TTC549 (cell line): ENCODE results near the gene LRRC73.
"Not testable (repeated sequence)": the region's sequence is repeated elsewhere in the genome, so short reads cannot be mapped to it uniquely, and the experiment has no call there.

ENCODE experiments used
- FAIRE-seq: peaks from 2 replicates; lab custom pipeline; 2012; peaks lifted over from hg19 to GRCh38; lab: Jason Lieb, UNC

LRRC73 gene

DNA sequence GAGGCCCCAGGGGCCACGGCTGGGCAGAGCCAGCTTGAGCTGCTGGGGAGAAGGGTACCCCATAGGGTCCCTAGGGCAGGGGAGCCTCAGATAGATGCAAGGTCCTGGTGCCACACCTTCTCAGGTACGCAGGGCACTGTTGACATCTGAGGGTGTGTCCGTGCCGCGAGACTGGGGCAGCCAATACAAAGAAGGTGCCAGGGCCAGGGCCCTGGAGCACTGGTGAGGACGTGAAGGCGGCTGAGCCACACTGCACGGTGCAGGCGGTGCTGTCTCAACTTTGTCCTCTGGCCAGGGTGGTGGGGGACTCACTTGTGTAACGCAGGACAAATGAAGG lies 649 bp upstream of the LRRC73 start:
- FAIRE-seq, result no peak

DNA sequence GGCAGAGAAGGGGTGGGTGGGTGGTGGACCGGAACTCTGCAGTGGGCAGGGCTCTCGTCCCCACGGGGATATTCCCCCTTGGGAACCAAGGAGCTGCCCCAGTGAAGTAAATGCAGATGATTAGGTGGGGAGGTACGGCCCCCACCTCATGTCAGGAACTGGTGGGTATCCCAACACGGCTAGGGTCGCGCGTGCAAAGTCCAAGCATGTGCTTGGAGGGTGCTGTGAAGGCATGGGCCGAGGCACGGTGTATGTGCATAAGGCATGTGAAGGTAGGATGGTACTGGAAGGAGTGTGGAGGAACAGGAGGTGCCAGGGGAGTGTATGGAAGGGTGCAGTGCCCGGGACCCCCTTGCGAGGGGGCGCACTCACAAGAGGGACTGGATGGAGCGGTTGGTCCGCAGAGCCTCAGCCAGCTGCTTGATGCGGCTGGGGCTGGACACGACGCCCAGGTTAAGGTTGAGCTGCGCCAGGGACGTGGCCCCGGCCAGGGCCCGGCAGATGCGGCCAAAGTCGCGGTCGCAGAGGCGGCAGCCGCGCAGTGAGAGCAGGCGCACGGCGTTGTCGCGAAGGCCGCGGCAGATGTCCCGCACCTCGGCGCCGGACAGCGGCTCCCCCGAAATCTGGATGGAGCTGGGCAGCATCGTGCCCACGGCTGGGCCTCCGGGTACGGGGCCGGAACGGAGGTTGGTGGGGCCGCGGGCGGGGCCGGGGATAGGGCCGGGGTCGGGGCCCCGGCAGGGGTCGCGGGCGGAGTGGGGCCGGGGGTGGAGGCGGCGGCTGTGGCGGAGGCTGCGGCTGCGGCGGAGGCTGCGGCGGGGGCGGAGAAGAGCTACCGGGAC lies 783 bp downstream of the LRRC73 start:
- no peak for FAIRE-seq

DNA sequence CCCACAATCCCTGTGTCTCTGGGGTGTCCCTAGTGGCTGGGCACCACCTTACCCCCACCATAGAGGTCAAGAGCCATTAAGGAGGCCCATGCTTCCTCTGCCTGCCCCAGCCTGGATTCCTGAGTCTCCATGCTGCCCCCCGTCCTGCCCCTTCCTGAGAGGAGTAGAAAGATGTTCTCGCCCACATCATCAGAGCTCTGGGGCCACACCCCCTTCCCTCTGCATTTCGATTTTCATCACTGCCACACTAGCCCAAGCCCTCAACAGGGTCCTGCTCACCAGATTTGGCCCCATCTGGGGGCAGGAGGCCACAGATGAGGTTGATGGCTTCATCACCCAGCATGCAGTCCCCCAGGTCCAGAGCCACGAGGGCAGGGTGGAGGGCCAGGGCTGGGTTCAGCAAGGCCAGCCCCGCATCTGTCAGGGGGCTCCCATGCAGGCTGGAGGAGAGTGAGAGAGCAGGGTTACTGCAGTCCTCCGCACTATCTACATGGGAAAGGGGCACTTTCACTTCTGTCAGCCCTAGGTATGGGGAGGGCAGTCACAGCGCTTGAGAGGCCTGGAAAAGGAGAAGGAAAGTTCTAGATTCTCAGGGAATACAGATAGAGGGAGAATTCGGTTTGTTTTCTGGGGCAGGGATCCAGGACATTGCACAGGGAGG lies 1.5 kb downstream of the LRRC73 start:
- no peak for FAIRE-seq

DNA sequence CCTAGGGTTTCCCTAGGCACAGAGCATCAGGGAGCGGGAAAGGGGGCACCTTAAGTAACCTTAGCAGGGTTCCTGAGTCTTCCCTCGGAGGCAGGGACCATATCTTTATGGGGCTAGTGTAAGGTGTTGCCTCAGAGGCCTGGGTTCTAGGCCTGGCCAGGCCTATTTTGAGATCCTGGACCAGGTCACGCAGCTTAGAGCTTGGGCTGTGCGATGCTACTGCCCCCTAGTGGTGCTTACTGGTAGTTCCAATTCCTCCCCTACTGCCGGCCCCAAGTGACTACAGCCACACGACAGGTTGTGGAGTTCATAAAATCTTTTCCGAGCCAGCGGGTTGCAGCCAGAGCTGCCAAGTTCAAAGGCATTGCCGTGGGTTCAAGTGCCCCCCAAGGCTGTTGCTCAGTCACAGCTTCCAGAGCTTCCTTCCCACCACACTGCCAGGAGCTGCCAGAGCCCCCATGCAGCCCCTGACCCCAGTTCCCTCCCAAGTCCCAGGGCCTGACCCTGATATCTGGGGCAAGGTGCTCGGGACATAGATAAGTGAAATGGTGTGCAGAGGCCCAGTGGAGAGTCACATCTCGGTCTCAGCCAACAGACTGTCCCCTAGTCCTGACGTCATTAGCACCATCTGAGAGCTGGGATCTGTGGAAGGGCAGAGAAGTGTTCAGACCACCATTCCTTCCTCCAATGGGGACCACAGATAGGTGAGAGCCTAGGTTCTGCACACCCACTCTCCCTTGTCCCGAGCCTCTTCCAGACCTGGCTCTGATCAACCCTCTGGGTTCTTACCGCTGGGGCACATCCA lies 3.3 kb downstream of the LRRC73 start:
- FAIRE-seq, result peak; percentile 41

DNA sequence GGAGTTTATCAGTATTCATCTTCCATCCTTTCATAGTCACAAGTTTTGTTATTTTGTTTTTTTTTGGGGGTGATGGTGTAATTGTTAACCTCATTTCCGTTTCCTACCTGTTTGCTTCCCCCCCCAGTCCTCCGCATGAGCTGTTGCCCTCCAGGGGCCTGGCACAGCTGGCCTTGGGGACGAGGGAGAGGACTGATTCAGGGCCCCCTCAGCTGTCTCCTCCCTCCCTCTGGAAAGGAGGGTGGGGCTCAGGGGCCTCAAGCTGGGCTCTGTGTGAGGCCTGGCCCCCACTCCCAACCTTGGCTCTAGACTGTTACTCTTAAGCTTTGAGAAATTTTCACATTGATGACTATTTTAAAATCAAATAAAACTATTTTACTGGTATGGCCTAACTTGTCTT lies 4.0 kb downstream of the LRRC73 start:
- no peak for FAIRE-seq

DNA sequence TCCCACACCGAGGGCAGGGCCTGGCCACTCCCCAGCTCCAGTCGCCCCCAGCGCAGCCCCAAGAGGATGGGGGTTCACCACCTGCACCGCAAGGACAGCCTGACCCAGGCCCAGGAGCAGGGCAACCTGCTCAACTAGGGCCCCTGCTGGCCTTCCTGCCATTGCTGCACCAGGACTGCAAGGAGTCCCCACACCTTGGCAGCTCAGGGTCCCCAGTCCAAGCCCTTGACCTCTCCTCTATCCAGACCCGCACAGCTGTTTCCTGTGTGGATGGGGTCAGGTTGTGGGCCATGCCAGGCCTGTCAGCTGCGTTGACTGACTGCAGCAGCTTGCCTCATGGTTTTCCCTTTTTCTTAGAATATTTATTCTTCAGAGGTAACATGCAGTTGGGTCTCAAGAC lies 4.4 kb downstream of the LRRC73 start:
- FAIRE-seq, result no peak

DNA sequence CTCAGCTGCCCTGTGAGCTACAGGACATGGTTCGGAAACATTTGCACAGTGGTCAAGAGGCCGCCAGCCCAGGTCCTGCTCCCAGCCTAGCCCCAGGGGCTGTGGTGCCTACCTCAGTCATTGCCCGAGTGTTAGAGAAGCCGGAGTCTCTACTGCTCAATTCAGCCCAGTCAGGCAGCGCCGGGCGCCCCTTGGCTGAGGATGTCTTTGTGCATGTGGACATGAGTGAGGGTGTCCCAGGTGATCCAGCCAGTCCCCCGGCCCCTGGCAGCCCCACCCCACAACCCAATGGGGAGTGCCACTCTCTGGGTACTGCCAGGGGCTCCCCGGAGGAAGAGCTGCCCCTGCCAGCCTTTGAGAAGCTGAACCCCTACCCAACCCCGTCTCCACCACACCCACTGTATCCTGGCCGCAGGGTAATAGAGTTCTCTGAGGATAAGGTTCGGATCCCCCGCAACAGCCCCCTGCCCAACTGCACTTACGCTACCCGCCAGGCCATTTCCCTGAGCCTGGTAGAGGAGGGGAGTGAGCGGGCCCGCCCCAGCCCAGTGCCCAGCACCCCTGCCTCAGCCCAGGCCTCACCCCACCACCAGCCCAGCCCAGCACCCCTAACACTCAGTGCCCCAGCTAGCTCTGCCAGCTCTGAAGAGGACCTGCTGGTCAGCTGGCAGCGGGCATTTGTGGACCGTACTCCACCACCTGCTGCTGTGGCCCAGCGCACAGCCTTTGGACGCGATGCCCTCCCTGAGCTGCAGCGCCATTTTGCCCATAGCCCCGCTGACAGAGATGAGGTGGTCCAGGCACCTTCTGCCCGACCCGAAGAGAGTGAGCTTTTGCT lies 5.2 kb downstream of the LRRC73 start:
- no peak for FAIRE-seq

DNA sequence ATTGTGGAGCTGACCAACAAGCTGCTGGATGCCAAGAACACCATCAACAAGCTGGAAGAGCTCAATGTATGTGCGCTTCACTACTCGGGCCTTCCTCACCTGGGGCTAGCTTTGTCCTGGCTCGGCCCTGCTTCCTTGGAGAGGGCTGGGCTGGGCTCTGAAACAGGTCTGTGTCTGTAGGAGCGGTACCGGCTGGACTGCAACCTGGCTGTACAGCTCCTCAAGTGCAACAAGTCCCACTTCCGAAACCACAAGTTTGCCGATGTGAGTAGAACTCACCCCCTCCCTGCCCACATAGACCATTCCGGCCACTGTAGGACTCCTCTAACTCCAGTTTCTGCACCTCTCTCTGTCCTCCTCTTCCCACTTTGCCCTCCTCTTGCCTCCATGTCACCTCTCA lies 6.7 kb downstream of the LRRC73 start:
- no peak for FAIRE-seq

DNA sequence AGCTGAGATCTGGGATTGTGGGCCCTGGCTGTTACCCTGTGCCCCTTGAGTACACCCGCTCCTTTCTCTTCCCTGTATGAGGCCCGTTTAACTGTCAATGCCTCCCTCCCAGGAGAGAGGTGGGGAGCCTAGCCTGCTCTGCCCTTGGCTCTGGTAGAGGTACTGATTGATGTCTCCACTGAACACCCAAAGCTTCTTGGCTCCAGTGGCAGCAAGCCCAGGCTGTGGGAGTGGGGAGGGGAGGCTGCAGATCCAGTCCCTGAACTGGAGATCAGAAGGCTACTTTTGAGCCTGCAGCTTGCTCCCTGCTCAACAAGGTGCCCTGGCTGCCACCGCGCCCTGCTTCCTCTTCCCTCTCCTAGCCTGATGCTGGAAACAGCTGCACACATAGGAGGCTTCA lies 7.5 kb downstream of the LRRC73 start:
- FAIRE-seq, result no peak

DNA sequence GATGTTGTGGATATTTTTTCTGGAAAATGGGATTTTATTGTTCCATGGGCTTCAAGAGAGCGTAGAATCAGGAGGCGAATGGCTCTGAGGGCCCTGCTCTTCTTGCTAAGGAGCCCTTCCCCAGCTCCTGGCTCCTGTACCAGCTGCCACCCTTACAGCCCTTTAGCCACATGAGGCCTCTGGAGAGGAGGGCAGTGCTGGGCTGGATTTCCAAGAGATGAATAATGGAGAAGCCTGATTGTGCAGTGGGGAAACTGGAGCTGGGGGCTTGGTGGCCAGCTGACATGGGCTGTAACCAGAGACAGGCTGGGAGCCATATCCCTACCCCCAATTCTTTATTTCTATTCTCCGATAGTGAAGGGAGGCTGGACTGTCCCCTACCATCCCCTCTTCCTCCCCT lies 9.2 kb downstream of the LRRC73 start:
- no peak for FAIRE-seq

DNA sequence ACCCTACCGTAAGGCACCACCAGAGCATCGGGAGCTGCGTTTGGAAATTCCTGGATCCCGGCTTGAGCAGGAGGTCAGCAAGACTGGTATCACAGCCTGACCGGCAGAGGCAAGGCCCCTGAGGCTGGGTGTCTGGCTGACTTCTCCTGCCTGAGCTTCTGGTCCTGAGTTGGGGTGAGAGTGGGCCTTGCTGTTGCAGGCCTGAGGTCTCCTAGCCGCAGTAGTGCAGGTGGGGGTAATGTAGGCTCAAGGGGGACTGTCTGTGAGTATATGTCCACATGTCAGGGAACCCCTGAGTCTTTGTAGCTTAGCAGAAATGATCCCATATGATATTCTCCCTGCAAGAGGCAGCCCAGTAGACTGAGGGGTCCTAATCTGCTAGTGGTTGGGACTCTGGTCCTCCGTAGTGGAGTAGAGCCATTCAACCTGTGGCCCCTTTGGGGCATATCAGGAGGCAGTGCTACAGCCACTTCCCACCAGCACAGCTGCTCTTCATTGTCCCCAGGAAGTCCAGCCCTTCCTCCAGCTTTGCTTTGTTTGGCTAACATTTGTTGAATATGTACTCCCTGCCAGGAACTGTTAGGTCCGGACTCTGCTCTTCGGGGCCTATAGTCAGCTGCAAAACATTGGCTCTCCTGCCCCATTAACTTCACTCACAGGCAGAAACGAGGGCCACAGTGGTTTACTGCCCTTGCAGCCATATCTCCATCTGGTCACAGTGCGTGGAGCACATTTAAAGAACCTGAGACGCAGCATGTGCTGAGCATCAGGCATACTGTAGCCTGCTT lies 10.9 kb downstream of the LRRC73 start:
- FAIRE-seq, result no peak

DNA sequence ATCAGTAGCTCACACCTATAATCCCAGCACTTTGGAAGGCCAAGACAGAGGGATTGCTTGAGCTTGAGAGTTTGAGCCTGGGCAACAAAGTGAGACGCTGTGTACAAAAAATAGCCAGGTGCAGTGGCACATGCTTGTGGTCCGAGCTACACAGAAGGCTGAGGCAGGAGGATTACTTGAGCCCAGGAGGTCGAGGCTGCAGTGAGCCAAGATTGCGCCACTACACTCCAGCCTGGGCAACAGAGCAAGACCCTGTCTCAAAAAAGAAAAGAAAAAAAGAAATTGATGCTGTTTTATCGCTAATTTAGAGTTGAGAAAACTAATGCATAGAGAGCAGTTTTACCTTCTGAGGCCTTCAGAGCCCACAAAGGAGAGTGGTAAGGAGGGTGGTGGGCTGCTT lies 11.9 kb downstream of the LRRC73 start:
- FAIRE-seq, result not testable (repeated sequence)

DNA sequence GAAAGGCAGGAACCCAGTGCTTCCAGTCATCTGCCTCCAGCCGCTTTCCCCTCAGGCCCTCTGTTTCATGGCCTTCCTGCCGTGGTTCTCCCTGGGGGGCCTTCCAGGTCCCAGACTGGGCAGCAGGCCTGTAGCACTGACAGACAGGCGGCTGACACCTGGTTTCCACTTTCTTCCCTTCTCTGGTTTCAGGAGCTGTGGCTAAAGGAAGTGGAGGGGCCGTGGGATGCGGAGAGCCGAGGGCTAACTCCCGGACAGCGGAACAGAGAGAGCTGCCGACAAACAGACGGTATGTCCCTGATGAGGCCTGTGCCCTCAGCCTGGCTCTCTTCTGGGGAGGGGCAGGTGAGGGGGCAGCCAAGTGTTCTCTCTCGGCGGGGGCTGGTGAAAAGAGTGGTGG lies 12.5 kb downstream of the LRRC73 start:
- FAIRE-seq, result no peak

DNA sequence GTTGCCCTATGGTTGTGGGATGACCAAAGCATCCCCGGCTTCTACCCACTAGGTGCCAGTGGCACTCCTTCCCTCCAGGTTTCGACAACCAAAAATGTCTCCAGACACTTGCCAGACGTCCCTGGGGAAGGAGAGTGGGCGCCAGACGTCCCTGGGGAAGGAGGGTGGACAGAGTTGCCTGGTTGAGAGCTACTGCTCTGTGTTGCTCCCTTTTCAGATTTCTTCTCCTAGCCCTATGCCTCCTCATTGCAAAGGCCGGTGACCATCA lies 13.1 kb downstream of the LRRC73 start:
- no peak for FAIRE-seq

DNA sequence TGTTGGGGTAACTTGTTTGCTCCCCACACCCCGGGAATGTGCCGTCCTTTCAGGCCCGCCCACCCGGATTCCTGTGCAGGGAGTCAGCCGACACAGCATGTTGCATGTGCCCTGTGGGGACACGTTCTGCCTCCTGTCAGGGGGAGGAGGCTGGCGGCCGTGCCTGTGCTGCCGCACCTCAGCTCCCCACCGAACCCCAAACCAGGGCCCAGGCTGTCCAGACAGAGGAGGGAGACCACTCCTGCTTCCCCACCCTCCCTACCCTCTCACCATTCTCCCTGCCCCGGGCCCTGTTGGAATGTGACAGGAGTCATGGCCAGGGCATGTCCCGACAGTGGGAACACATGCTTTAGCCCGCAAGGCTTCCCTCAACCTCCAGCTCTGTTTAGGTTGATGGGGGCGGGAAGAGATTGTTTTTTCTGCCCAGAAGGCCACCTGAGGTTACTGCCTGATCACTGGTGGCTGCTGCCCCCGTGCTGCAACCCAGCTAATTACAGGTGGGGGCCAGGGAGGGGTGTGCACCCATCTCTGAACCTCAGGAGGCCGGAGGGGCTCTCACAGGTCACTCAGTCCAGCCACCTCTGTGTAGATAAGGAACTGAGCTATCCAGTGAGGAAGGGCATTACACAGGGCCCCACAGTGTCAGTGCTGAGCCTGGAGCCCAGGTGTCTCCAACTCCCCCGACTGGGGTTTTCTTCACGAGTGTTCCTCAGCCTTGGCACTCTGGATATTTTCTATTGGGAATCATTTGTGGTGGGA lies 13.6 kb downstream of the LRRC73 start:
- no peak for FAIRE-seq

DNA sequence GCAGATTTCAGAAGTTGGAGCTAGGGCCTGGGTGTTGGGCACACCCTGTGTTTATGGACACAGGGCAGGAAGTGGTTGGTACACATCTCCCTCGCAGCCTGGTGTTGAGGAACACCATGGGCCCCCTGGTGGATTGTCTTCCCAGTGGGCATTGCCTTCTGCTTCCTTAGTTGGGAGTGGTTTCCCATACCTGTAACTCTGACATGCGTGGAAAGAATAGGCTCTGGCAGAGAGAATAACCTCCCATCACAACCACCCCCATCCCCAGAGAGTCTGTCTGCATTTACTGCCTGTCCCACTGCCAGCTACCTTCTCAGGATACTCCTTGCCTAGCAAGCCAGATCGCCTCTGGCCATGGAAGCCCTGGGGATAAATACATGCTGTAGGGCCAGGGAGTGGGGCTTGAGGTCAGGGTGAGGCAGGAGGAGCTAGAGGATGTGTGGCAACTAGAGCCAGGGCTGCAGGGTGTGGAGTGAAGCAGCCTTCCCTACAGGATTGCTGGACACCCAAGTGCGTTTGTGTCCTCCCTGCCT lies 14.7 kb downstream of the LRRC73 start:
- no peak for FAIRE-seq

DNA sequence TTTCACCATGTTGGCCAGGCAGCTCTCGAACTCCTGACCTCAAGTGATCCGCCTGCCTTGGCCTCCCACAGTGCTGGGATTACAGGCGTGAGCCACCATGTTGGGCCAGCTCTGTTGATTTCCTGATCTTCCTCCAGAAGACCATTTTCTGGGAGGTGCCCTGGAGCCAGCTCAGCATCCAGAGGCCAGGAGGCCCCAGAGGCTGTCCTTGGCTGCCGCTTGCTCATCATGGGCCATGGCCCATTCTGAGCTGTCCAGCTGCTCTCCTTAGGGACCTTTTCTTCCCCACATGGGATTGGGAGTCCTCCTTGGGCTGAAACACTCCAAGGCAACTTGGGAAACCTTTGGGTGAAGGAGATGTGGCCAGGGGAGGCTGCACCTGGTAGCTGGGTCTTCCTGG lies 15.4 kb downstream of the LRRC73 start:
- no peak for FAIRE-seq

DNA sequence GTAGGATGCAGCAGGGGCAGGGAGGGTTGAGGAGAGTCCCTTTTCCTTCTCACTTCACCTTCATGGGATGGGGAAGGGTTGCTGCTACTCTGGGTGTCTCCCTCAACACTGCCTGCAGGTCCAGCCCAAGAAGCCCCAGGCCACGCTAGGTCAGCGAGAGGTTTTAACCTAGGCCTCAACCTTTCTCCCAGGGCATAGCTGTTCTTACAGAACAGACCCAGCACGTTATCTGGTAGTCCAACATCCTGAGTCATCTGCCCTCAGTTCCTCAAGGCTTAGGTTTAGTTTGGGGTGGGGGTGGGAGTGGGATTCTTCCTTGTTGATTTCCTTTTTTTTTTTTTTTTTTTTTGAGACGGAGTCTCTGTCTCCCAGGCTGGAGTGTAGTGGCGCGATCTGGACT lies 15.8 kb downstream of the LRRC73 start:
- FAIRE-seq, result no peak

DNA sequence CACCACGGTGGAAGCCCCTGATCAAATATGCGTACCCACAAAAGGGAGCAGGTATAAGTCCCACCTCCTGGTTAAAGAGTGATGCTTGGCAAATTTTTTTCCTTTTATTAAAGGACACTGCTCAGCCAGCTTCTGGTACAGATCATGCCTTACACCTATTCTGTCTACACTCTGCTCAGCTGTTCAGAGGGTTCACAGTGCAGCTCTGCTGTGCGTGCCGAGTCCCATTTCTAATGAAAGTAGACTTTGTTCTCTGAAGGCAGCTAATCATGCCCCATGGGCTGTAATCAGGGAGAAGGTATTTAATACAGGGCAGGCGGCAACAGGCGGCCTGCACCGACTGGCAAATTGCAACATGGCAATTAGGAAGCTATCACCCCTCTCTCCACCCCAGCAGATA lies 16.3 kb downstream of the LRRC73 start:
- FAIRE-seq, result no peak

DNA sequence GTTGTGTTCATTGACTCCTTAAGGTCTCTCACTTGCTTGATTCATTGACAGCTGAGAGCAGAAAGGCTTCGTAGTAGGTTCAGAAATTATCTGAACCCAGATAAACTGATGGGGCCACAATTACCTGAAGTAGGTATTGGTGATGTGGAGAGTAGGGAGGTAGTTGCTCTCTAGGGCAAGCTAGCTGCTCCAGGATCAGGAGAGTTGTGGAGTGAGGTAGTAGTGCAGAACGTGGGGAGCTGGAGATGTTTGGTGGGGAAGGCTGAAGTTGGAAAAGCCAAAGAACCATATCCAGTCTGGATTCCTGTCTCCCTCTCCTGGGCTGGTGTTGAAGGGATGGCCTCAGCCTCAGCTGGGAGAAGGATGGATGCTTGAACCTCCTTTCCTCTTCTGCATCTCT lies 16.9 kb downstream of the LRRC73 start:
- FAIRE-seq, result no peak

DNA sequence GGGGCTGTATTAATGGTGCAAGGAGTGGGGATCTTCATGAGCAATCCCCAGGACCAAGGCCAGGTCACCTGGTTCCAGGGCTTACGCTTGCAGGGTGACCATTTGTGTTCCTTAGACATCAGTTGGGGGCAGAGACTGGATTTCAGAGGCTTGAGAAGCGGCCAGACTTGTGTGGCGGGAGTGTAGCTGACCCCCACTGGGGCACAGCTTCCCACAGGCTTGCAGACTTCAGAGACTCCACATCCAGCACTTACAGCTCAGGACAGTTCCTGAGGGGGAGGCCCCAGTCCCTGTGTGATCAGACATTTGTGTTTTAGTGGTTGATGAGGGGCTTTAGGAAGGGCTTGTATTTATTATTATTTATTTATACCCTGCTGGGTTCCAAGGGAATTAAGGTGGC lies 17.5 kb downstream of the LRRC73 start:
- no peak for FAIRE-seq
